Stimulated activated CD4-positive, alpha-beta T cell treated with anti-CD3 and anti-CD28 coated beads, Interleukin-1b, Interleukin-23, amount 100 ng/mL, for 1 hour (primary cell): ENCODE data around the gene ZNF792.
"Not testable (repeated sequence)": the region's sequence is repeated elsewhere in the genome, so short reads cannot be mapped to it uniquely, and the experiment has no call there.

Source experiments
- DNase-seq, 2 donors: peaks; one replicate each; pipeline ENCODE4 v3.0.0-alpha.2; 2020; ENCODE audit warnings: low read depth in 2 of 2

Gene ZNF792

GRCh38 chr19:34963573-34964406 is at the start of gene ZNF792:
ZNF792 (minus strand) TSS chr19:34964229; CDS start chr19:34963662, 567 bp downstream.
- DNase-seq: peak in 1 of 2 donors; percentile 29

- peak; percentile 65 to 77 for DNase-seq
These were observed 49.2 kb upstream of the ZNF792 start for GRCh38 chr19:35013041-35013819.

- no peak for DNase-seq
These were observed 48.0 kb upstream of the ZNF792 start for GRCh38 chr19:35011737-35012682.

- no peak for DNase-seq
These were observed 47.2 kb upstream of the ZNF792 start for GRCh38 chr19:35011091-35011689.

- no peak for DNase-seq
These were observed 45.7 kb upstream of the ZNF792 start for GRCh38 chr19:35009424-35010415.

- no peak for DNase-seq
These were observed 44.9 kb upstream of the ZNF792 start for GRCh38 chr19:35008891-35009341.

- DNase-seq: not testable (repeated sequence)
These were observed 43.4 kb upstream of the ZNF792 start for GRCh38 chr19:35007427-35007826.

GRCh38 chr19:35006999-35007365 is 43.0 kb upstream of the ZNF792 start:
- DNase-seq: no peak

- DNase-seq: no peak
These were observed 42.4 kb upstream of the ZNF792 start for GRCh38 chr19:35006342-35006998.

GRCh38 chr19:35006007-35006341 is 41.9 kb upstream of the ZNF792 start:
- not testable (repeated sequence) for DNase-seq

GRCh38 chr19:35005256-35005977 is 41.4 kb upstream of the ZNF792 start:
- DNase-seq: no peak

GRCh38 chr19:35004517-35005255 is 40.7 kb upstream of the ZNF792 start:
- no peak for DNase-seq

- DNase-seq: no peak
These were observed 38.1 kb upstream of the ZNF792 start for GRCh38 chr19:35002037-35002535.

- DNase-seq: peak; percentile 25 to 29
These were observed 36.8 kb upstream of the ZNF792 start for GRCh38 chr19:35000647-35001501.

- no peak for DNase-seq
These were observed 36.3 kb upstream of the ZNF792 start for GRCh38 chr19:35000338-35000646.

- peak; percentile 37 to 70 for DNase-seq
These were observed 35.7 kb upstream of the ZNF792 start, which contains the start of gene GRAMD1A for GRCh38 chr19:34999498-35000337. GRAMD1A (plus strand) TSS chr19:35000323; CDS start chr19:35000479, 156 bp downstream.
